Neural crest cell (in vitro differentiated cells): ENCODE measurements around the gene SCAPER. TPM values are rescaled to one million over a fixed set of nuclear protein-coding genes. Genes with fewer than 3 reads are reported as not detected.
A peak's percentile ranks its signal among the peaks of the same experiment; 100 is the strongest.

Source experiments
- DNase-seq: peaks from one replicate; pipeline ENCODE4 v3.0.0; 2021; ENCODE audit warnings: low read depth, mixed read lengths, low spot score
- H3K27ac Mint-ChIP-seq: one replicate; pipeline ENCODE4 v1.8.0; 2021; ENCODE audit warnings: mild to moderate bottlenecking, mixed read lengths; ENCODE audit not compliant: unreplicated experiment
- H3K27me3 Mint-ChIP-seq: 2 replicates; pipeline ENCODE4 v1.8.0; 2021; ENCODE audit warnings: low read depth, mild to moderate bottlenecking, mixed read lengths
- H3K36me3 Mint-ChIP-seq: 2 replicates; pipeline ENCODE4 v1.8.0; 2021; ENCODE audit warnings: low read depth, mild to moderate bottlenecking, mixed read lengths
- H3K4me1 Mint-ChIP-seq: 2 replicates; pipeline ENCODE4 v1.8.0; 2021; ENCODE audit warnings: mixed read lengths
- H3K4me3 Mint-ChIP-seq: one replicate; pipeline ENCODE4 v1.8.0; 2021; ENCODE audit warnings: mild to moderate bottlenecking, mixed read lengths
- H3K9me3 Mint-ChIP-seq: 2 replicates; pipeline ENCODE4 v1.8.0; 2021; ENCODE audit warnings: mixed read lengths
- CTCF ChIP-seq: fragments of 200-600 bp; sonication (generic); conservative IDR thresholded peaks from 2 replicates; pipeline ENCODE4 v1.5.0; 2021; ENCODE audit warnings: antibody characterized with exemption, mild to moderate bottlenecking
- total RNA-seq: library from RNA; stranded (reverse); gene quantifications from 2 replicates; pipeline ENCODE4 v1.2.1, GENCODE V29; 2021

SCAPER gene
- total RNA-seq, 1 donor from 2014 or later: 15.3 TPM

DNA sequence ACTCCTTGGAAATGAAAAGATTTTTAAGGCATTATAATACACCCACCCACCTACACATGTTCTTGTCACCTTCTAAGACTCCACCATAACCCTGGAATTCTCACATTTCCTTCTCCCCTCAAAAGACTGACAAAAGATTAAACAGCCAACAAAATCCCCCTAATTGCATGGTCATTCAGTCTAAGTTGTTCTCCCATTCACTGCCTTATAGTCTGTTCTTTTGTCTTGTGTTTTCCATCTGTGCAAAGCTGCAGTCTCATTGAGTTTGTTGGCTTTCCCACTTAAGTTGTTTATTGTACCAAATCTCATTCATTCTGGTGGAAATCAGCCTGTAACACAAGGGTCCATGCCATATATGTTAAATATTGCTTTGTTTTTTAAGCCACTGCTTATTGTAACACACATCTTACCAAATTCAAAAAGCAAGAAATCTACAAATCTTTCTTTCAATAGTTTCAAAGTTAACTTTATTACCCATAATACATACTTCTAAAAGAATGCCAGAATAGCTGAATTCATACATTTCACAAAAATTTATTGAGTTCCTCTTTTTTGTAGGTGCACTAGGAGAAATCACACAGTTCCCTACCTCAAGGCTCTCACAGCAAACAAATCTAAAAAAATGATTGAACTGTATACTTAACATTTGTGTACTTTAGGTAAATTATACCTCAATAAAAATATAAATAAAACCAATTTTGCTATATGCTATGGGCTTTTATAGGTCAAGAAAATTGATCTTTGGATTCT is 24.0 kb upstream of the SCAPER start:
- H3K36me3 Mint-ChIP-seq: peaks cover 7% of the 10 kb centered on the region
- peaks cover 42% of the 10 kb centered on the region for H3K4me1 Mint-ChIP-seq
- no peak for DNase-seq
- no peak overlapping the region for H3K27ac Mint-ChIP-seq
- no peaks in the 10 kb centered on the region for H3K27me3 Mint-ChIP-seq
- H3K4me3 Mint-ChIP-seq: no peak overlapping the region
- TF ChIP-seq CTCF: no peak
- no peaks in the 10 kb centered on the region for H3K9me3 Mint-ChIP-seq

GRCh38 chr15:76928201-76928600 is 23.1 kb upstream of the SCAPER start:
- no peak overlapping the region for H3K27ac Mint-ChIP-seq

DNA sequence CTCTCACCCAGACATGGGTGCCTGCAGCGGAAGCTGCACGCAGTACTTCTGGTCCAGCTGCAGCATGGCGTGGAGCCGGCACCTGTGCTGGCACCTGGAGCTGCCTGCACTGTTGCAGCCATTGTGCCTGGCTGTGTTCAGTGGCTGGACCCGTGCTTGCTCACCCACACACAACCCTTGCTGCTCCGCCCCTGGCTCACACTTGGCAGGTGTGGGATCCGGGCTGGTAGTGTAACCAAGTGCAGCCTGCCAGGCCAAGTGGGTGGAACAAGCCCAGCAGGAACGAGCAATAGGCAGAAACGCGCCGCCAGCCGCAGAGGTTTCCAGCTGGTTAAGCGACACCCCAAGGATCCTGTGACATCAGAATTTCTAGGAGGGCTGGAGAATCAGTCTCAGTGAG is 11.2 kb upstream of the SCAPER start:
- no peak for DNase-seq
- no peak overlapping the region for H3K4me3 Mint-ChIP-seq
- H3K9me3 Mint-ChIP-seq: no peaks in the 10 kb centered on the region
- H3K27ac Mint-ChIP-seq: no peak overlapping the region
- H3K4me1 Mint-ChIP-seq: no peaks in the 10 kb centered on the region
- TF ChIP-seq CTCF: no peak
- peaks cover 6% of the 10 kb centered on the region for H3K27me3 Mint-ChIP-seq
- no peaks in the 10 kb centered on the region for H3K36me3 Mint-ChIP-seq

More at GRCh38 chr15:76928201-76928600, 23.1 kb upstream of the SCAPER start:
- Mint-ChIP-seq H3K27me3 (no peaks in the 10 kb centered on the region), H3K4me1 (peaks cover 36% of the 10 kb centered on the region), H3K9me3 (no peaks in the 10 kb centered on the region), H3K4me3 (peak overlapping the region; percentile 12), H3K36me3 (peaks cover 2% of the 10 kb centered on the region)
- no peak for DNase-seq
- TF ChIP-seq CTCF: no peak

GRCh38 chr15:76913737-76914136 is 8.6 kb upstream of the SCAPER start:
- Mint-ChIP-seq H3K4me3 (no peak overlapping the region), H3K36me3 (no peaks in the 10 kb centered on the region), H3K9me3 (no peaks in the 10 kb centered on the region), H3K4me1 (no peaks in the 10 kb centered on the region), H3K27ac (no peak overlapping the region), H3K27me3 (peaks cover 6% of the 10 kb centered on the region)
- TF ChIP-seq CTCF: no peak
- no peak for DNase-seq

- Mint-ChIP-seq H3K27me3 (peaks cover 4% of the 10 kb centered on the region), H3K36me3 (no peaks in the 10 kb centered on the region), H3K4me3 (no peak overlapping the region), H3K27ac (no peak overlapping the region), H3K4me1 (no peaks in the 10 kb centered on the region), H3K9me3 (no peaks in the 10 kb centered on the region)
- no peak for DNase-seq
- TF ChIP-seq CTCF: no peak
These were observed 7.3 kb upstream of the SCAPER start for GRCh38 chr15:76912430-76912829.
